HG03460 (cell line): ENCODE data around the gene TXNDC2.
"Not testable (repeated sequence)": the region's sequence is repeated elsewhere in the genome, so short reads cannot be mapped to it uniquely, and the experiment has no call there.

ENCODE experiments used
- ATAC-seq: cut with Tn5 transposase; IDR thresholded peaks from one replicate; pipeline ENCODE4 v1.9.1; 2021; ENCODE audit not compliant: unreplicated experiment

Gene TXNDC2

DNA sequence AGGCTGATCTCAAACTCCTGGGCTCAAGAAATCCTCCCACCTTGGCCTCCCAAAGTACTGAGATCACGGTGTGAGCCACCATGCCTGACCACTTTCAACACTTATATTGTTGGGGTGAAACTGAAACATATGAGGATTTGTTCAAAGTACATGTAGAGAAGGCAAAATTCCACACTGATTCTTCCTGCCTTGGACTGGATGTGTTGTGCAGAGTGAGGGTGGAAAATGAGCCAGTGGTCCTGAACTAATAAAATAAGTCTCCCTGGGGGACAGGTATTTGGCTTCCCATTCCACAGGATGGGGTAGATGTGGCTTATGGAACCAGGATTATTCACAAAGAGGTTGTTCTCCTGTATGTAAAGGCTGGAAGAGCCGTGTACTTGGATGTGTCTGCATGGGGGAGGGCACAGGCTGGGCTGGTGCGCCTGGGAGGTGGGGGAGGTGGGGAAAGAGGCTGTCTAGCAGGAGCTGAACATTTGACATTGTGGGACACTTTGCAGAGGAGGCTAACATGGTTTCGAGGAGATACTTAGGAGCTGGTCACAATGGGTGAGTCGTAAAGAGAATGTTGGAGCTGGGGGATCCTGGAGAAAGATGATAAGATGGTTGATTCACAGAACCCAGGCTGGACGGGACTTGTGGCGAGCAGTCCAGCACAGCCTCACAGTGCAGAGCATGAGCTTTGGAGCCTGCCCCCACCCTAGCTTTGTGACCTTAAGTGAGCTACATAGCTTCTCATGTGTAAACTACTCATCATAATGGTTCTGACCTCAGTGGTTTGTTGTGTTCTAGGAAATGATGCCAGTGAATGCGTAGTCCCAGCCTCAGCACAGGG, at the start of gene TXNDC2:
Gene TXNDC2, plus strand, starts transcription at position 804 of the 835 bp plus-strand sequence. CDS start 708 bp downstream, outside the sequence.
- no peak for ATAC-seq

DNA sequence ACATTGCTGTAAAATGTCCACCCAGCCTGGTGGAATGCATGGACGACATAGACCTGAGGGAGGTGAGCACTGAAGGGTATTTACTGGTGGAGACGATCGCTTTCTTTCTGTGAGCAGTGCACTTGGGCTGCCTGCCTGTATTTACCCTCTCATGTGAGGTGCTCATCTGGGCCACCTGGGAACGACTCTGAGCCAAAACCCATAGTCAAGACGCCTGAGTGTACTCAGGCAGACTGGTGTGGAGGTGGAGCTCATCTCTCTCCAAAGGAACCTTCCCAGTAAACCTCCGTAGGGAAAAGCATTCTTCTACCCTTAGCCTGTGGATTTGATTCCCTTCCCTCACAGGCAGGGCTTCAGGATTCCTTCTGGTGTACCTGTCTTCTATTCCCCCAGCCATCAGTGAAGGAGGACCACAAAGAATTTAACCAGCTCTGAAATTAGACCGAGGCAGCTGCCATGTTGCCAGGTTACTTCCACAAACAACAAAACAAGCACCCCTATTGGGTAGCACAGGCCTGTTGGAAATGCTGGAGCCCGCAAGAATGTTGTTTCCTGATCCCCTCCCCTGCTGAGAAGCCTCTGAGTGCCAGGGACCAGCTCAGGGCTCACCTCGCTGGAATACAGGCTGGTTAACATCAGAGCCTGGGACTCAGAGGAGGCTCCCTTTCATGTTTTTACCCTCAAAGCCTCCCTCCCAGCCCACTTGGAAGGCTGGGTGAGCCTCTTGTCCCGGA, 47.5 kb upstream of the TXNDC2 start:
- ATAC-seq, result no peak

DNA sequence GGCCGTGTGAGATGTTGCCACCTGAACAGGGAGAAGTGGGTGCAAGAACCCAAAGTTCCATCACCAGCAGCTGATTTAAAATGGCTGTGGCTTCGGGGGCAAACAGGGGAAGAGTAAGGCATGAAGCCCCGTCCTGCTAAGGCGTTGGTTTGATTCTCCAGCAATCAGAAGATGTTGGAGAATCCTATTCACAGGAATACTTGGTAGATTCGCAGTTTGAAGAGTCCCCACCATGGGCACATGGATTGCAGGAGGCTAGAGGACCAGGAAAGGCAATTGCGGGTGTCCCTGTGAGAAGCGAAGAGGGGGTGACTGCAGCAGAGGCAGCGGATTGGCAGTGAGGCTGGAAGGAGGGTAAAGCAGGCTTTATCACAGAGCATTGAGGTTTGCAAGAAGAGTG, 46.6 kb upstream of the TXNDC2 start:
- ATAC-seq, result no peak

GRCh38 chr18:9839853-9840252, 45.9 kb upstream of the TXNDC2 start:
- ATAC-seq, result no peak

GRCh38 chr18:9841752-9842151, 44.0 kb upstream of the TXNDC2 start:
- no peak for ATAC-seq

DNA sequence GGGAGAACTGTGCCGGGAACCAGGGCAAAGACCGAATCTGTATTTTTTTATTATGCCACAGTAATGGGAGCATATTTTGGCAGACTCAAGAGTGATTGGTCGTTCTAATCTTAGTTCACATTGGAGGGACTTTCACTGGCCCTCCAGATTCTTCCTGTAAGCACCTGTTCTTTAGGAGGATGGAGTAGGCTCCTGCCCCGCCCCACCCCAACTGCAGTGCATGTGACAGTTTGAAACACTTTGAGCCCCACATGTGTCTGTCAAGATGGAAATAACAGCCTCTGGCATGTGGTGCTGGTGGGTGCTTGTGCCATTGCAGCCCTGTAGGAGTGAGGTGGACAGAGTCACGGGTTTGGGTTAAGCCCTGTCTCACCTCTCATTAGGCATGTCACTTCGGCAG, 43.3 kb upstream of the TXNDC2 start:
- ATAC-seq, result no peak

- ATAC-seq, result no peak
These were observed 40.5 kb upstream of the TXNDC2 start for GRCh38 chr18:9845256-9845655.

GRCh38 chr18:9846162-9846925, 39.4 kb upstream of the TXNDC2 start:
- no peak for ATAC-seq

- ATAC-seq, result no peak
These were observed 37.4 kb upstream of the TXNDC2 start for GRCh38 chr18:9848170-9848879.

DNA sequence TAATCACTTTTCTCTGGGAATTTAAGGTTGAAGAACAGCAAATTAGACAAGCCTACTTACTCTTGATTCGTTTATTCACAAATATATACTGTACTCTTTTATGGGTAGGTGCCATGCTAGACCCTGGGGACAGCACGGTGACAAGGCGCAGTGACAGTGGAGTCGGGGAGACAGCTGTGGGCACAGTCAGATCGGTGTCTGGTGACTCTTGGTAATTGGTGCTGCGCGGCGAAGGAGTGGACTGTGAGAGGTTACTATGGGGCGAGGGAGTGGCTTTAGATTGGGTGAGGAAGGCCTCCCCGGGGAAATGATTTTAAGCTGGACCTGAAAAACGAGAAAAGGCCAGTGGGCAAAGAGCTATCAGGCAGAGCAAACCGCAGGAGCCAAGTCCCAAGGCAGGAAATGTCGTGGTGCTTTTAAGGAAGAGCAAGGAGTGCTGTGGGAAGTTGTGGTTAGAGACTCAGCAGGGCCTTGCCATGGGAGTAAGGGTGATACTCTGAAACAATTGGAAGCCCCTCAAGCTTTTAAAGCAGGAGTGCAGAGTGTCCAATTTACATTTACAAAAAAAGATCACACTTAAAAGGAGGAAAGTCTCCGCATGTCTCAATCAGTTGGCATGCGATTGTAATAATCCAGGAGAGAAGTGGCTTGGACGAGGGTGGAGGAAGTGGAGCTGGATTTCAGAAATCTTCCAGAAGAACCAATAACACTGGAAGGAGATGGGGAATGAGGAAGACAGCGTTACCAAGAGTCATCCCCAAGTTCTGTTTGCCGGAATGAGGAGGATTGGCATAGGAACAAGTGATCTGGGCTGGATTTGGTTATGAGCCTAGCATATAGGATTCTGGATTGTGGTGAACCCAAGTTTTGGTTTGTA, 36.1 kb upstream of the TXNDC2 start:
- ATAC-seq, result no peak

- no peak for ATAC-seq
These were observed 35.5 kb upstream of the TXNDC2 start for GRCh38 chr18:9850309-9850708.

DNA sequence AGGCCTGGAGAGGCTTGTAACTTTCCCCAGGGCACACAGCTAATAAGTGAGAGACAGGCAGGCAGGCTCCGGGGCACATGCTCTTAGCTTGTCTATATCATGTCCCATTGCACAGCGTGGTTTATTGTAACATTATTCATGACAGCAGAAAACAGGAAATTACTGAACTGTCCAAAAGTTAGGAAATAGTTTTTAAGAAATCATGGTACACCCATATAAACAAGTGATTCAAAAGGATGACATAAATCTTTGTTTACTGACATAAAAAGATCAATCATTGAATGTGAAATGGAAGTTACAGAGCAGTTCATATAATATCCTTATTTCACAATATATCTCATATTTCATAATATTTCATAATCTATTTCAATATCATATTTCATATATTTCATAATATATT, 34.3 kb upstream of the TXNDC2 start:
- ATAC-seq, result no peak

GRCh38 chr18:9852266-9853081, 33.3 kb upstream of the TXNDC2 start:
- ATAC-seq, result no peak

DNA sequence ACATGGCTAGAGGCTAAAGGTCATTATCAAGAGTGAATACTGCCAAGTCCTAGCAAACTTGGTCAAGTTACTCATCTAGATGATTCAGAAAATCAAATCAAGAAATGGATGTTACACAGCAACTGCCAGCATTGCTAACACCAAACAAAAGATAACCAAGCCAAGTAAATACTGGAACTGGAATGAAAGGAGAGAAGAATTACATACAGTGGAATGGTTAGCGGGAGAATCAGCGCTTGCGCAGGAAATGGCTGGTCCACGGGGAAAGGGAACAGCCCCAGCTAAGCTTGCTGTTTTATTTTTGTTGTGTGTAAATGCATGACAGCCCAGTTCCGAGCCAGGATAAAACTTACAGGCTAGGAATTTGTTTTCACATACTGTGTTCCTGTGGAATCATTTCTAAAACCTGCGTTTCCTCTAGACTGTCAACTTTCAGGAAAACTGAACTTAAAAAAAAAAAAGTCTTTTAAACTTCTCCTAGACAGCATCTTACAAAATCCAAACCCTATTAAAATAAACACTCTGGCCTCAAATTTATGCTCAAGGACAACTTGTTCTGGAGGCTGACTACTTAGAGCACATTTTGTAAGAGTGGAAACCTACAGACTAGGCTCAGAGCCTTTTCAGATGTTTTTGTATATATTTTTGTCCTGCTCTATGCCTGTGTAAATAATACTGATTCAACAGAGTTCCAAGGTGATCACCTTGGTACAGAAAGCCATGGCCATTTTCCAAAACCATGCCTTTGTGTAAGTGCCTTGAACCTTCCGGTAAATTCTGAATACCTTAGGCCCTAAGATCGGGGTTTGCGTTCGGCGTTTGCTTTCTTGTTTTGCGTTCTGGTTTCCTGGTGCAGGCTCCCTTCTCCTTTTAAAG, 30.7 kb upstream of the TXNDC2 start:
- no peak for ATAC-seq

GRCh38 chr18:9855681-9856080, 30.1 kb upstream of the TXNDC2 start:
- no peak for ATAC-seq

DNA sequence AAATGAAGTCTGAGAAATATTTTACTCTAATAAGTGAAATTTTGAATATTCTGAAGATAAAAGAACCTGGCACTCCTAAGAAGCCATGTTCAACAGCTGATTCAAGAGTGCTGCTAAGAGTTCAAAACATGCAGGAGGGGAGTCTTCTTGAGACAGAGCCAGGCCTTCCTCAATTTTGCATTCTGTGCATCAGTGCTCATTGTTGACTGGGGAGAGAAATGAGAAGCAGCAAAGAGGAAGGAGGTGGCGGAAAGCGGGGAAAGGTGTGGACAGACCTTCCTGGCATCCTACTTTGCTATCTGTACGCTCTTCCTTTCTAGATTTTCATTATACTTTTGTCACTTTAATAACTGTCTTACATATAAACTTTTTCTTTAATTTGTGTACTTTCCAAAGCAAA, 29.7 kb upstream of the TXNDC2 start:
- ATAC-seq, result no peak

DNA sequence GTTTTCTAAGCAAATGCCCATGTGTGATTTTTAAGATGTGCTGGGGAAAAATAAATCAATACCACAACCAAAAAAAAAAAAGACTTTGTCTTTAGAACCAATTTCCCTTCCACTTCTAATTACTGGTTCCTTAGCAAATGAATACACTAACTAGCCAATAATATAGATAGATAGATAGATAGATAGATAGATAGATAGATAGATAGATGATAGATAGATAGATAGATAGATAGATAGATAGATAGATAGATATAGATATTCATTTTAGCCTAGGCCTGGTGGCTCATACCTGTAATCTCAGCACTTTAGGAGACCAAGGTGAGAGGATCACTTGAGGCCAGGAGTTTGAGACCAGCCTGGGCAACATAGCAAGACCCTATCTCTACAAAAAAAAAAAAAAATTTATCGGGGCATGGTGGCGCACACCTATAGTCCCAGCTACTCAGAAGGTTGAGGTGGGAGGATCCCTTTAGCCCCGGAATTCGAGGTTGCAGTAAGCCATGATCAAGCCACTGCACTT, 28.2 kb upstream of the TXNDC2 start:
- ATAC-seq, result not testable (repeated sequence)

- ATAC-seq, result no peak
These were observed 27.1 kb upstream of the TXNDC2 start for GRCh38 chr18:9858642-9859041.
